Breast epithelium (tissue), 4 donors: Measurements from ENCODE around the gene BID. TPM values are rescaled to one million over a fixed set of nuclear protein-coding genes. Genes with fewer than 3 reads are reported as not detected.

Experiments used
- DNase-seq, 2 donors: peaks; one replicate each; pipeline ENCODE4 v3.0.0-alpha.2; 2019; ENCODE audit warnings: low spot score in 2 of 2
- H3K27ac ChIP-seq, 2 donors: fragments of 200-600 bp; sonication (generic) in 1 of 2; one replicate each; pipeline ENCODE4 v1.5.1; 2016 to 2019; ENCODE audit warnings: mild to moderate bottlenecking in 1 of 2
- H3K27me3 ChIP-seq, 2 donors: fragments of 200-600 bp; sonication (generic) in 1 of 2; one replicate each; pipeline versions ENCODE4 v1.5.1 to v1.6.0; 2017 to 2019; ENCODE audit warnings: control low read depth in 1 of 2, mild to moderate bottlenecking in 1 of 2
- H3K36me3 ChIP-seq: fragments of 200-600 bp; one replicate; pipeline ENCODE4 v1.5.1; 2019
- H3K4me1 ChIP-seq, 2 donors: fragments of 200-600 bp; sonication (generic); one replicate each; pipeline ENCODE4 v1.5.1; 2016 to 2019; ENCODE audit warnings: control low read depth in 1 of 2
- H3K4me3 ChIP-seq, 3 donors: fragments of 200-600 bp; sonication (generic); 1 replicate in 2 of 3; 2 replicates in 1 of 3; pipeline ENCODE4 v1.5.1; 2016 to 2019; ENCODE audit warnings: mild to moderate bottlenecking in 3 of 3, moderate library complexity in 2 of 3
- H3K9me3 ChIP-seq, 2 donors: fragments of 200-600 bp; sonication (generic) in 1 of 2; one replicate each; pipeline ENCODE4 v1.5.1; 2016 to 2019; ENCODE audit warnings: control low read depth in 1 of 2
- CTCF ChIP-seq, 3 donors: fragments of 450-650 bp; IDR thresholded peaks; one replicate each; pipeline ENCODE4 v1.5.1; 2016 to 2017; ENCODE audit warnings: antibody characterized with exemption in 3 of 3, mild to moderate bottlenecking in 3 of 3, moderate library complexity in 3 of 3
- POLR2A ChIP-seq: fragments of 450-650 bp; IDR thresholded peaks from one replicate; pipeline ENCODE4 v1.6.1; 2016; ENCODE audit warnings: antibody characterized with exemption, mild to moderate bottlenecking, moderate library complexity
- POLR2AphosphoS5 ChIP-seq, 3 donors: sonication (generic); formaldehyde crosslinking; IDR thresholded peaks; one replicate each; pipeline ENCODE4 v1.6.1; 2017; ENCODE audit warnings: antibody characterized with exemption in 3 of 3
- intact Hi-C: fragments of 100-400 bp; cut with DNase I; formaldehyde crosslinking; loops from one replicate; pipeline ENCODE4 v1.15.1; 2023; ENCODE audit warnings: low total_unique reads
- total RNA-seq, 3 donors: library from RNA; depleted of rRNA; stranded (reverse); fragments of >200 nt; gene quantifications; one replicate each; pipeline ENCODE4 v1.1.0, GENCODE V29; 2016

BID gene
- total RNA-seq, 3 donors from 2014 or later = 25.9 to 35.7 (median 29.0) TPM

GRCh38 chr22:17815703-17816254 lies 41.5 kb upstream of the BID start:
- H3K36me3 ChIP-seq = no peaks in the 10 kb centered on the region

GRCh38 chr22:17814830-17815229 lies 40.6 kb upstream of the BID start:
- no peak overlapping the region for H3K4me3 ChIP-seq
- DNase-seq = no peak
- H3K4me1 ChIP-seq = no peaks in the 10 kb centered on the region
- H3K27ac ChIP-seq = no peak overlapping the region
- intact Hi-C loops = no loop called here
- TF ChIP-seq POLR2A (no peak), POLR2AphosphoS5 (IDR thresholded peaks at IDR 0.05) (no peak), CTCF (IDR thresholded peaks at IDR 0.05) (no peak)
- no peaks in the 10 kb centered on the region for H3K27me3 ChIP-seq
- H3K36me3 ChIP-seq = no peaks in the 10 kb centered on the region
- no peaks in the 10 kb centered on the region for H3K9me3 ChIP-seq

More at GRCh38 chr22:17815703-17816254, 41.5 kb upstream of the BID start:
- Histone ChIP-seq H3K9me3 (no peaks in the 10 kb centered on the region), H3K4me3 (no peak overlapping the region), H3K27me3 (no peaks in the 10 kb centered on the region), H3K4me1 (no peaks in the 10 kb centered on the region), H3K27ac (no peak overlapping the region)
- intact Hi-C loops = no loop called here
- DNase-seq = no peak
- TF ChIP-seq POLR2A (no peak), POLR2AphosphoS5 (IDR thresholded peaks at IDR 0.05) (no peak), CTCF (IDR thresholded peaks at IDR 0.05) (no peak)

- no peaks in the 10 kb centered on the region for H3K27me3 ChIP-seq
- intact Hi-C loops = no loop called here
- no peak overlapping the region for H3K4me3 ChIP-seq
- TF ChIP-seq POLR2AphosphoS5 (IDR thresholded peaks at IDR 0.05) (no peak), POLR2A (no peak), CTCF (IDR thresholded peaks at IDR 0.05) (no peak)
- H3K9me3 ChIP-seq = no peaks in the 10 kb centered on the region
- H3K36me3 ChIP-seq = no peaks in the 10 kb centered on the region
- H3K4me1 ChIP-seq = no peaks in the 10 kb centered on the region
- H3K27ac ChIP-seq = no peak overlapping the region
- DNase-seq = no peak
Measured at GRCh38 chr22:17814084-17814483, 39.8 kb upstream of the BID start.

GRCh38 chr22:17811119-17811518 lies 36.9 kb upstream of the BID start:
- Histone ChIP-seq H3K27me3 (no peaks in the 10 kb centered on the region), H3K36me3 (no peaks in the 10 kb centered on the region), H3K27ac (no peak overlapping the region), H3K4me3 (no peak overlapping the region), H3K9me3 (no peaks in the 10 kb centered on the region), H3K4me1 (no peaks in the 10 kb centered on the region)
- DNase-seq = no peak
- intact Hi-C loops = no loop called here
- no peak for TF ChIP-seq POLR2AphosphoS5 (IDR thresholded peaks at IDR 0.05)

GRCh38 chr22:17810570-17811116 lies 36.4 kb upstream of the BID start:
- Histone ChIP-seq H3K9me3 (no peaks in the 10 kb centered on the region), H3K4me3 (no peak overlapping the region), H3K36me3 (no peaks in the 10 kb centered on the region)

More at GRCh38 chr22:17810570-17811116, 36.4 kb upstream of the BID start:
- no peaks in the 10 kb centered on the region for H3K4me1 ChIP-seq
- intact Hi-C loops = no loop called here
- no peak for DNase-seq
- no peaks in the 10 kb centered on the region for H3K27me3 ChIP-seq
- H3K27ac ChIP-seq = no peak overlapping the region
- TF ChIP-seq POLR2AphosphoS5 (IDR thresholded peaks at IDR 0.05) = no peak
- TF ChIP-seq CTCF (IDR thresholded peaks at IDR 0.05) = no peak
- TF ChIP-seq POLR2A = no peak
